ENCODE data around the gene APBB2. TPM values are rescaled to one million over a fixed set of nuclear protein-coding genes. Genes with fewer than 3 reads are reported as not detected.

APBB2 gene
- total and polyA plus RNA-seq, 2 of the 4 experiments (the other 2 are of a cell fraction) = 47.9 to 75.5 TPM

Small RNA genes within 50 kb of the gene (microRNA-seq; reads per million reads assigned to microRNA genes)
- gene RF00019 (ENCODE audit: insufficient read depth, insufficient read length) = not detected
- gene RNA5SP160 (ENCODE audit: insufficient read depth, insufficient read length) = not detected
- gene RNU6-1195P (ENCODE audit: insufficient read depth, insufficient read length) = not detected
- gene RNU6-836P (ENCODE audit: insufficient read depth, insufficient read length) = not detected

Small RNA genes within 50 kb of the gene (small RNA-seq; reads per million reads assigned to genes)
- gene RF00019 = 0 reads per million in 5 experiments
- gene RNA5SP160 = 0 reads per million in 5 experiments
- gene RNU6-1195P = 0.07 to 12.7 (median 0.49) reads per million in 5 experiments
- gene RNU6-836P = 0 reads per million in 5 experiments

Other genes with a start within 250 kb of the APBB2 start
- 972 and 1,122 TPM in 2 replicates for gene UCHL1, start 42.4 kb upstream of the APBB2 start, total RNA-seq (2012; rRNA removed)
- gene UCHL1, start 42.4 kb upstream of the APBB2 start, polyA plus RNA-seq (2012; rRNA removed) = 1,796 and 2,118 TPM in 2 replicates

Measured in IMR-90 (cell line).